ENCODE measurements around the gene FSTL1. TPM values are rescaled to one million over a fixed set of nuclear protein-coding genes. Genes with fewer than 3 reads are reported as not detected.
A peak's percentile ranks its signal among the peaks of the same experiment; 100 is the strongest.

The FSTL1 gene
- total and polyA plus RNA-seq, 2 donors: 27.1 to 53.5 TPM

DNA sequence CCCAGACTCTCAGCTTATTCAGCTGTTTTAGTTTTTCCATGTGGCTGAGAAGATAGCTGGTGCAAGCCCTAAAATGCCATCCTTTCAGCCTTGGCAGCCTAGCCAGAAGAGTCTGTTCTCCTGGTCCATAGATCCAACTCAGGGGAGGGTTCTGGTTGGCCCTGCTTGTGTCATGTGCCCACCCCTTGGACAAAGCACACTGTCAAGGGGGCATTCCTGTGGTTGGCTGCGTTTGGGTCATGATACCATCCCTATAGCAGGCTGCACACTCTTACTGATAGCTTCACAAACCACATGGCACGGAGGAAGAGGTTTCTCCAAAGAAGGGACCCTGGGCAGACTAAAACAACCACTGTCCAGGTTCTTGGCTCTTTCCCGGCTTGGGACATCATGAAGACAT is 8.4 kb upstream of the FSTL1 start:
- no peaks in the 10 kb centered on the region for H3K4me1 ChIP-seq (ENCODE audit: control insufficient read depth in 2 of 2, insufficient read depth in 2 of 2, low read length in 2 of 2)
- no peak overlapping the region for H3K4me3 ChIP-seq (ENCODE audit: low read length in 2 of 2)
- 95% methylated on average over 3 of the region's 3 CpGs for WGBS
- H3K9me3 ChIP-seq (ENCODE audit: control insufficient read depth in 2 of 2, insufficient read depth in 1 of 2, low read length in 1 of 2): peaks cover 0 to 3% of the 10 kb centered on the region in 2 donors
- peaks cover 0 to 2% of the 10 kb centered on the region in 2 donors for H3K27me3 ChIP-seq (ENCODE audit: control insufficient read depth in 2 of 2, insufficient read depth in 1 of 2, low read length in 1 of 2)
- H3K36me3 ChIP-seq (ENCODE audit: control insufficient read depth in 2 of 2, insufficient read depth in 2 of 2, low read length in 1 of 2): no peaks in the 10 kb centered on the region
- H3K27ac ChIP-seq (ENCODE audit: low read depth in 1 of 2, low read length in 1 of 2): no peak overlapping the region
- DNase-seq (ENCODE audit: low read depth in 6 of 9, low spot score in 9 of 9): no peak

- H3K9me3 ChIP-seq (ENCODE audit: control insufficient read depth in 2 of 2, insufficient read depth in 1 of 2, low read length in 1 of 2): peaks cover 0 to 3% of the 10 kb centered on the region in 2 donors
- no peaks in the 10 kb centered on the region for H3K4me1 ChIP-seq (ENCODE audit: control insufficient read depth in 2 of 2, insufficient read depth in 2 of 2, low read length in 2 of 2)
- no peak overlapping the region for H3K27ac ChIP-seq (ENCODE audit: low read depth in 1 of 2, low read length in 1 of 2)
- no peaks in the 10 kb centered on the region for H3K36me3 ChIP-seq (ENCODE audit: control insufficient read depth in 2 of 2, insufficient read depth in 2 of 2, low read length in 1 of 2)
- no peak overlapping the region for H3K4me3 ChIP-seq (ENCODE audit: low read length in 2 of 2)
- no peak for DNase-seq (ENCODE audit: low read depth in 6 of 9, low spot score in 9 of 9)
- H3K27me3 ChIP-seq (ENCODE audit: control insufficient read depth in 2 of 2, insufficient read depth in 1 of 2, low read length in 1 of 2): peaks cover under 1 to 9% of the 10 kb centered on the region in 2 donors
Measured at GRCh38 chr3:120457827-120458226, 7.0 kb upstream of the FSTL1 start.

DNA sequence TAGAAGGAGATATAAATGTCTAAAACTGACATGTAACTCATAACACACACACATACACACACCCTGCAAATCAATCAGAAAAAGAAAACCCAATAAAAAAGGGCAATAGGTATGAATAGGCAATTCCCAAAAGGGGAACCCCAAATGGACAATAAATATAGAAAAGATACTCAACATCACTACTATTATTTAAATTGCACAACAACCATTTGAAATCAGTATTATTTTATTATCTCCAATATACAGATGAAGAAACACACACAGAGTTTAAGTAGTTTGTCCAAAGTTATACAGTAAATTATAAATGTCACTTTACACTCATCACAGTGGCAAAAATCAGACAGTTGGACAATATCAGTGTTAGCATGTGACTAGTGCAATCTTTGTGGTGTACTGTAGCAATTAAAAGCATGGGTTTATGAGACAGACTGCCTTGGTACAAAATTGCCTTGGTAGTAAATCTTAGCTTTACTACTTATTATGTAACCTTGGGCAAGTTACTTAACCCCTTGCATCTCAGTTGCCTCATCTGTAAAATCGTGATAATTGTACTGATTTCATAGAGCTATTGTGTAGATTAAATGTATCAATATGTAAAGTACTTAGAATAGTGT is 3.4 kb upstream of the FSTL1 start:
- no peak for DNase-seq (ENCODE audit: low read depth in 6 of 9, low spot score in 9 of 9)
- Histone ChIP-seq H3K36me3 (ENCODE audit: control insufficient read depth in 2 of 2, insufficient read depth in 2 of 2, low read length in 1 of 2) (no peaks in the 10 kb centered on the region), H3K4me1 (ENCODE audit: control insufficient read depth in 2 of 2, insufficient read depth in 2 of 2, low read length in 2 of 2) (peaks cover 4 to 7% of the 10 kb centered on the region in 2 donors), H3K4me3 (ENCODE audit: low read length in 2 of 2) (no peak overlapping the region), H3K27ac (ENCODE audit: low read depth in 1 of 2, low read length in 1 of 2) (no peak overlapping the region), H3K9me3 (ENCODE audit: control insufficient read depth in 2 of 2, insufficient read depth in 1 of 2, low read length in 1 of 2) (peaks cover 0 to 2% of the 10 kb centered on the region in 2 donors), H3K27me3 (ENCODE audit: control insufficient read depth in 2 of 2, insufficient read depth in 1 of 2, low read length in 1 of 2) (peaks cover 7 to 43% of the 10 kb centered on the region in 2 donors)
- 92% methylated on average over 1 of the region's 1 CpG for WGBS

DNA sequence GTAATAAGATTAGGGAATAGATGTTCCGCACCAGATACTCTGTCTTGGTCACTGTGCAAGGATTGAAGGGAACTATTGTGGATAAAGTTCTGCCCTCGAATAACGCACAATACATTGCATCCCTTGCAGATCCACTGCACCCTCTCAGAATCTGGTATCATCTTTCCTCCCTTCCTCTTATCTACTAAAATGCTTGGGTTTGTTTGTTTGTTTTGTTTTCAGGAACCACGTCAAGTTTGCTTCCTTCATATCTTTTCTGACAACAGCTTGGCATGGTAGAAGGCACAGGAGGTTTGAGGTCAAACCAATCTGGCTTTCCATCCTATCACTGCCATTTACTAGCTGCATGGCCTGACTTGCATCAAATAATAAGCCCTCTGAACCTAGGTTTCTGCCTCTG is 2.0 kb upstream of the FSTL1 start:
- no peaks in the 10 kb centered on the region for H3K9me3 ChIP-seq (ENCODE audit: control insufficient read depth in 2 of 2, insufficient read depth in 1 of 2, low read length in 1 of 2)

GRCh38 chr3:120451806-120452205 is 1.0 kb upstream of the FSTL1 start:
- WGBS: 95% methylated on average over 6 of the region's 6 CpGs
- Histone ChIP-seq H3K27me3 (ENCODE audit: control insufficient read depth in 2 of 2, insufficient read depth in 1 of 2, low read length in 1 of 2) (peaks cover 7 to 57% of the 10 kb centered on the region in 2 donors), H3K9me3 (ENCODE audit: control insufficient read depth in 2 of 2, insufficient read depth in 1 of 2, low read length in 1 of 2) (no peaks in the 10 kb centered on the region), H3K4me1 (ENCODE audit: control insufficient read depth in 2 of 2, insufficient read depth in 2 of 2, low read length in 2 of 2) (peaks cover 4 to 7% of the 10 kb centered on the region in 2 donors), H3K4me3 (ENCODE audit: low read length in 2 of 2) (no peak overlapping the region), H3K36me3 (ENCODE audit: control insufficient read depth in 2 of 2, insufficient read depth in 2 of 2, low read length in 1 of 2) (no peaks in the 10 kb centered on the region), H3K27ac (ENCODE audit: low read depth in 1 of 2, low read length in 1 of 2) (no peak overlapping the region)
- peak in 1 of 9 donors; percentile 7 for DNase-seq (ENCODE audit: low read depth in 6 of 9, low spot score in 9 of 9)

More for the DNA sequence above, 2.0 kb upstream of the FSTL1 start:
- 96% methylated on average over 4 of the region's 4 CpGs for WGBS
- H3K4me1 ChIP-seq (ENCODE audit: control insufficient read depth in 2 of 2, insufficient read depth in 2 of 2, low read length in 2 of 2): peaks cover 4 to 7% of the 10 kb centered on the region in 2 donors
- no peaks in the 10 kb centered on the region for H3K36me3 ChIP-seq (ENCODE audit: control insufficient read depth in 2 of 2, insufficient read depth in 2 of 2, low read length in 1 of 2)
- H3K4me3 ChIP-seq (ENCODE audit: low read length in 2 of 2): no peak overlapping the region
- DNase-seq (ENCODE audit: low read depth in 6 of 9, low spot score in 9 of 9): no peak
- H3K27ac ChIP-seq (ENCODE audit: low read depth in 1 of 2, low read length in 1 of 2): no peak overlapping the region
- H3K27me3 ChIP-seq (ENCODE audit: control insufficient read depth in 2 of 2, insufficient read depth in 1 of 2, low read length in 1 of 2): peaks cover 7 to 51% of the 10 kb centered on the region in 2 donors

DNA sequence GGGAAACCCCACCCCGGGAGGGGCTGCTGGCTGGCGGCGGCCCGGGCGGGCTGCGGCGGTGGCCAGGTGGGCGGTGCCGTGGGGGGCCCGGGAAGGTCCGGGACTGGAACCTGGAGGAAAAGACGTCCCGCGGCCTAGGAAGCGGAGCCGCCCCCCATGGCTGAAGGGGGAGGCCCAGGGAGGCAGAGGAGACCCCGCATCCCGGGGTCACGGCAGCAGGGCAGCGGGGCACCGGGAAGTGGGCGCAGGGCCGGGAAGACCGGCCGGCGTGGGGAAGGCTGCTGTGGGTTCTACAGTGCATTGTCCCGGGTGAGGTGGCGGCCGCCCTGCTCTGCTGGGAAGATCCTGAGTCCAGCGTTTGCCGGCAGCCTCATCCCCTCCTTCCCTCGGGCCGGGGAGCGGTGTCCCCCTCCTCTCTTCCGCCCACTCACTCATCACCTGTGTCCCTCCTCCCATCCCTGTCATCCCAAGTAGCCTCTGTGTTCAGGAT is 525 bp upstream of the FSTL1 start:
- Histone ChIP-seq H3K36me3 (ENCODE audit: control insufficient read depth in 2 of 2, insufficient read depth in 2 of 2, low read length in 1 of 2) (no peaks in the 10 kb centered on the region), H3K9me3 (ENCODE audit: control insufficient read depth in 2 of 2, insufficient read depth in 1 of 2, low read length in 1 of 2) (no peaks in the 10 kb centered on the region), H3K27me3 (ENCODE audit: control insufficient read depth in 2 of 2, insufficient read depth in 1 of 2, low read length in 1 of 2) (peaks cover 7 to 57% of the 10 kb centered on the region in 2 donors), H3K4me3 (ENCODE audit: low read length in 2 of 2) (peak overlapping the region; percentile 57 to 75), H3K4me1 (ENCODE audit: control insufficient read depth in 2 of 2, insufficient read depth in 2 of 2, low read length in 2 of 2) (peaks cover 4 to 7% of the 10 kb centered on the region in 2 donors), H3K27ac (ENCODE audit: low read depth in 1 of 2, low read length in 1 of 2) (peak overlapping the region; percentile 27 to 39)
- 35% methylated on average over 35 of the region's 35 CpGs for WGBS
- no peak for DNase-seq (ENCODE audit: low read depth in 6 of 9, low spot score in 9 of 9)

DNA sequence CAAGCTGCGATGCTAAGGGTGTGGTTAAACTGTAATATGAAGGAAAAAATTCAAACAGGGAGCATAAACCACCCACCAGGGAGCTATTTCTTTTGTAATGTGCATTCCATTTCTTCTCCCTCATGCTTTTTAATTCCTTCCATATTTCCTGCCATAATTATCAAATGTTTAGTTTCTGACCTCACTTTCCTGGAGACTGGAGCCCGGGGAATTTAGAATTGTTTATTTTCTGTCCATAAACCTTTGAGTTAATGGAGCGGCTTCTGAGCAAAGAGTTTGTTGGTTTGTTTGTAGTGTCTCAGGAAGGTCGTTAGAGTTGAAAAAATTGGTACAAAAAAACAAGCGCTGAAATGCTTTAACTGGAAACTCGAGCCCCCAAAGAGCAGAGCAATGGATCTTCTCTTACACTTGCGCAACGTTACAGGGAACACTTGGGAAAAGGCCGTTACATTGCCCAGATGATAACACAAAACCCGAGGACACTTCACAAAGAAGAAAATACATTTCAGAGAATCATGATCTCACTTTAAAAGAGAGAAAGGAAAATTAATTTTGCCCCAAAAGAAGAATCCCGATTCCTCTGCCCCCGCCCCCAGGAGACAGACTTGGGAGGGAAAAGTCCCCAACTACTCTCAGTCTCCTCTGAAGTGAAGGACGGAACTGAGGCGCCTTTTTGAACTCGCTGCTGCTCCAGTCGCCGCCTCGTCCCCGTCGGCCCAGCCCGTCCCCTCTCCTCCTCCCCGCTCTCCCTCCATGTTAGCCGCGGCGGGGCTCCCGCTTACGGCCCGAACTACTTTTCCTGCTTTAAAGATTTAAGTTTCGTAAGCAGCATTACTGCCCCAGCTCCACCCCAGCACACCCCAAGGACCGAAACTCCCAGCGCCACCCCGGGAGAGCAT is 842 bp downstream of the FSTL1 start:
- Histone ChIP-seq H3K36me3 (ENCODE audit: control insufficient read depth in 2 of 2, insufficient read depth in 2 of 2, low read length in 1 of 2) (no peaks in the 10 kb centered on the region), H3K27ac (ENCODE audit: low read depth in 1 of 2, low read length in 1 of 2) (peak overlapping the region; percentile 3 to 46), H3K9me3 (ENCODE audit: control insufficient read depth in 2 of 2, insufficient read depth in 1 of 2, low read length in 1 of 2) (no peaks in the 10 kb centered on the region), H3K4me1 (ENCODE audit: control insufficient read depth in 2 of 2, insufficient read depth in 2 of 2, low read length in 2 of 2) (peaks cover 4 to 7% of the 10 kb centered on the region in 2 donors), H3K27me3 (ENCODE audit: control insufficient read depth in 2 of 2, insufficient read depth in 1 of 2, low read length in 1 of 2) (peaks cover 7 to 56% of the 10 kb centered on the region in 2 donors), H3K4me3 (ENCODE audit: low read length in 2 of 2) (peak overlapping the region; percentile 57 to 75)
- 8% methylated on average over 32 of the region's 32 CpGs for WGBS
- peak in 4 of 9 donors; percentile 4 to 34 (median 10) for DNase-seq (ENCODE audit: low read depth in 6 of 9, low spot score in 9 of 9)

DNA sequence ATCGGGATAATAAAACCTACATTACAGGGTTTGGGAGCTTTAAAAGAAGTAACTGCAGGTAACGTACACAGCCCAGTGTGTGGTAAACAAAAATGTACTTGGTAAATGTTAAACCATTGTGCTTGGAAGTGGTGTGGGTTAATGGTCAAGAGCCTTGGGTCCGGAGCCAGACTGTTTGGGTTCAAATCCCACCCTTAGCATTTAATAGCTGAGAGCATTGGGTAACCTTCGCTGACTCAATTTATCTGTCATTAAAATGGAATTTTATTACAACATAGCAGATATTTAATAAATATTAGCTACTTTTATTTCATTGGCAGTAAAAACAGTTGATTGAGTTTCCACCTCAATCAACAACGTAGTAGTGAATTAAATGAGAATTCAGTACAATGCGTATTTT is 1.5 kb downstream of the FSTL1 start:
- Histone ChIP-seq H3K4me3 (ENCODE audit: low read length in 2 of 2) (no peak overlapping the region), H3K9me3 (ENCODE audit: control insufficient read depth in 2 of 2, insufficient read depth in 1 of 2, low read length in 1 of 2) (no peaks in the 10 kb centered on the region), H3K36me3 (ENCODE audit: control insufficient read depth in 2 of 2, insufficient read depth in 2 of 2, low read length in 1 of 2) (no peaks in the 10 kb centered on the region), H3K27ac (ENCODE audit: low read depth in 1 of 2, low read length in 1 of 2) (no peak overlapping the region), H3K27me3 (ENCODE audit: control insufficient read depth in 2 of 2, insufficient read depth in 1 of 2, low read length in 1 of 2) (peaks cover 7 to 55% of the 10 kb centered on the region in 2 donors), H3K4me1 (ENCODE audit: control insufficient read depth in 2 of 2, insufficient read depth in 2 of 2, low read length in 2 of 2) (peaks cover 4 to 7% of the 10 kb centered on the region in 2 donors)
- WGBS: 96% methylated on average over 6 of the region's 6 CpGs
- no peak for DNase-seq (ENCODE audit: low read depth in 6 of 9, low spot score in 9 of 9)

DNA sequence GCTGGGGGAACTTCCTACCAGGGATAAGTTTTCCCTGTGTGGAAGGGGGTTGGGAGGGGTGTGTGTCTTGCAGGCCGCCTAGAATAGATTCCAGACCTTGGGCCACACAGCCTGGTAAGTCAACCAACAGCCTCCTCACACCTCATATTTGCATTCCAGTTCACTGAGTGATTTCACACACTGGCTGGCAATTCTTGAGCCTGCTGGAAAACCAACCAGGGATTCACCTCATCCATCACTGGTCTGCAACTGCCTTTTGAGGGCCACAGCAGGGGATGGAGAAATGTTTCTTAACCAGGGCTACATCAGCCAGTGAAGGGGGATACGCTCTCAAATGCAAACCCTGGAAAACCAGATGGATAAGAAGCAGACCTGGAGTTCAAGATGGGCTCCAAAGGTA is 2.0 kb downstream of the FSTL1 start:
- H3K27me3 ChIP-seq (ENCODE audit: control insufficient read depth in 2 of 2, insufficient read depth in 1 of 2, low read length in 1 of 2): peaks cover 7 to 55% of the 10 kb centered on the region in 2 donors
- DNase-seq (ENCODE audit: low read depth in 6 of 9, low spot score in 9 of 9): no peak
- no peaks in the 10 kb centered on the region for H3K36me3 ChIP-seq (ENCODE audit: control insufficient read depth in 2 of 2, insufficient read depth in 2 of 2, low read length in 1 of 2)
- H3K27ac ChIP-seq (ENCODE audit: low read depth in 1 of 2, low read length in 1 of 2): no peak overlapping the region
- H3K4me3 ChIP-seq (ENCODE audit: low read length in 2 of 2): no peak overlapping the region
- no peaks in the 10 kb centered on the region for H3K9me3 ChIP-seq (ENCODE audit: control insufficient read depth in 2 of 2, insufficient read depth in 1 of 2, low read length in 1 of 2)
- peaks cover 4 to 7% of the 10 kb centered on the region in 2 donors for H3K4me1 ChIP-seq (ENCODE audit: control insufficient read depth in 2 of 2, insufficient read depth in 2 of 2, low read length in 2 of 2)
- 92% methylated on average over 2 of the region's 2 CpGs for WGBS
